GM12878 (cell line): ENCODE measurements around the gene ZNF513.

Source experiments
- ASH2L ChIP-seq: fragments of 300-600, 200-600 bp; sonication (generic); IDR thresholded peaks from 2 replicates; pipeline ENCODE4 v1.6.1; 2017; ENCODE audit warnings: low read depth, mild to moderate bottlenecking, borderline replicate concordance
- CHD1 ChIP-seq: IDR thresholded peaks from 2 replicates; pipeline ENCODE4 v1.6.1; 2012; ENCODE audit warnings: low read depth, low read length, improper control_type of control experiment
- ESRRA ChIP-seq: IDR thresholded peaks from 2 replicates; pipeline ENCODE4 v1.6.1; 2012; ENCODE audit warnings: mild to moderate bottlenecking, low read length, improper control_type of control experiment
- MYB ChIP-seq: fragments of 150-350 bp; IDR thresholded peaks from 2 replicates; pipeline ENCODE4 v1.6.1; 2014; ENCODE audit warnings: mild to moderate bottlenecking, low read depth, low read length, borderline replicate concordance
- PKNOX1 ChIP-seq: fragments of 450-650 bp; IDR thresholded peaks from 2 replicates; pipeline ENCODE4 v1.6.1; 2016; ENCODE audit warnings: mild to moderate bottlenecking
- STAT3 ChIP-seq: IDR thresholded peaks from 2 replicates; pipeline ENCODE4 v1.6.1; 2011; ENCODE audit warnings: low read depth, low read length, improper control_type of control experiment

- TF ChIP-seq ASH2L (no peak), PKNOX1 (no peak), MYB (no peak), STAT3 (no peak), CHD1 (no peak), ESRRA (no peak)
Observed at GRCh38 chr2:27354597-27354927, 26.0 kb downstream of the ZNF513 start.
